Neuronal stem cell (in vitro differentiated cells): Measurements from ENCODE around the gene ARHGAP25.

Experiments used
- DNase-seq: peaks from one replicate; pipeline ENCODE4 v3.0.0-alpha.2; 2013; ENCODE audit warnings: low spot score
- H2AFZ ChIP-seq: one replicate; pipeline ENCODE4 v1.6.1; 2013; ENCODE audit warnings: mild to moderate bottlenecking, low read length, inconsistent platforms
- H2AK5ac ChIP-seq: 2 replicates; pipeline ENCODE4 v1.6.1; 2013; ENCODE audit warnings: low read depth, mild to moderate bottlenecking, inconsistent platforms, low read length, moderate library complexity, mixed read lengths
- H2BK120ac ChIP-seq: 2 replicates; pipeline ENCODE4 v1.6.1; 2013; ENCODE audit warnings: low read depth, mild to moderate bottlenecking, inconsistent platforms, low read length, moderate library complexity, mixed read lengths
- H2BK12ac ChIP-seq: one replicate; pipeline ENCODE4 v1.6.1; 2013; ENCODE audit warnings: low read length, inconsistent platforms
- H2BK15ac ChIP-seq: 2 replicates; pipeline ENCODE4 v1.6.1; 2013; ENCODE audit warnings: mild to moderate bottlenecking, low read length, inconsistent platforms, mixed read lengths
- H2BK5ac ChIP-seq: one replicate; pipeline ENCODE4 v1.6.1; 2013; ENCODE audit warnings: inconsistent platforms, mild to moderate bottlenecking, low read length, moderate library complexity
- H3K14ac ChIP-seq: one replicate; pipeline ENCODE4 v1.6.1; 2013; ENCODE audit warnings: low read length, inconsistent platforms
- H3K18ac ChIP-seq: 2 replicates; pipeline ENCODE4 v1.6.1; 2013; ENCODE audit warnings: low read length, inconsistent platforms
- H3K23ac ChIP-seq: 2 replicates; pipeline ENCODE4 v1.6.1; 2013; ENCODE audit warnings: low read depth, mild to moderate bottlenecking, mixed read lengths, low read length, inconsistent platforms; ENCODE audit not compliant: poor library complexity
- H3K27ac ChIP-seq: replicated peaks from 3 replicates; pipeline ENCODE4 v1.5.1; 2013; ENCODE audit warnings: low read length, inconsistent platforms
- H3K27me3 ChIP-seq, 3 experiments: 2 replicates each; pipeline ENCODE4 v1.6.1; 2013; ENCODE audit warnings: low read length in 3 of 3, mild to moderate bottlenecking in 2 of 3, inconsistent platforms in 1 of 3, low read depth in 1 of 3, mixed read lengths in 1 of 3, moderate library complexity in 1 of 3; ENCODE audit not compliant: control insufficient read depth in 3 of 3, insufficient read depth in 3 of 3
- H3K36me3 ChIP-seq, 2 donors: replicated peaks in 1 of 2; 2 replicates each; pipeline ENCODE4 v1.6.1; 2013; ENCODE audit warnings: low read length in 2 of 2; ENCODE audit not compliant: control insufficient read depth in 2 of 2, insufficient read depth in 2 of 2
- H3K4ac ChIP-seq: 2 replicates; pipeline ENCODE4 v1.6.1; 2013; ENCODE audit warnings: inconsistent platforms, mild to moderate bottlenecking, low read length, moderate library complexity
- H3K4me1 ChIP-seq, 2 donors: 1 replicate in 1 of 2; 2 replicates in 1 of 2; pipeline ENCODE4 v1.6.1; 2013; ENCODE audit warnings: low read length in 2 of 2, low read depth in 1 of 2; ENCODE audit not compliant: control insufficient read depth in 2 of 2, insufficient read depth in 1 of 2
- H3K4me2 ChIP-seq: one replicate; pipeline ENCODE4 v1.6.1; 2013; ENCODE audit warnings: mild to moderate bottlenecking, low read length, inconsistent platforms; ENCODE audit not compliant: insufficient read depth, poor library complexity, severe bottlenecking
- H3K4me3 ChIP-seq, 2 donors: 2 replicates each; pipeline ENCODE4 v1.5.1; 2013; ENCODE audit warnings: low read length in 2 of 2, mild to moderate bottlenecking in 2 of 2, inconsistent platforms in 1 of 2, moderate library complexity in 1 of 2
- H3K79me1 ChIP-seq: one replicate; pipeline ENCODE4 v1.6.1; 2013; ENCODE audit warnings: low read depth, mild to moderate bottlenecking, inconsistent platforms, low read length, moderate library complexity
- H3K9ac ChIP-seq: one replicate; pipeline ENCODE4 v1.6.1; 2013; ENCODE audit warnings: mild to moderate bottlenecking, low read depth, low read length, inconsistent platforms; ENCODE audit not compliant: poor library complexity
- H3K9me3 ChIP-seq, 2 donors: replicated peaks in 1 of 2; 2 replicates each; pipeline versions ENCODE3 to v1.6.1; 2013; ENCODE audit warnings: low read length in 2 of 2, mild to moderate bottlenecking in 2 of 2, inconsistent platforms in 1 of 2, low read depth in 1 of 2, mixed read lengths in 1 of 2, moderate library complexity in 1 of 2; ENCODE audit not compliant: control insufficient read depth in 2 of 2, insufficient read depth in 1 of 2
- H4K8ac ChIP-seq: one replicate; pipeline ENCODE4 v1.6.1; 2013; ENCODE audit warnings: low read depth, mild to moderate bottlenecking, inconsistent platforms, low read length, moderate library complexity
- H4K91ac ChIP-seq: one replicate; pipeline ENCODE4 v1.6.1; 2013; ENCODE audit warnings: low read length, low read depth, mild to moderate bottlenecking, inconsistent platforms; ENCODE audit not compliant: poor library complexity
- WGBS, 2 donors: extraction: QIAGEN DNeasy Blood & Tissue Kit; methylation state at CpG; one replicate each; pipeline ENCODE4 v1.1.7; 2013; ENCODE audit warnings: missing lambda C conversion rate in 2 of 2, mixed read lengths in 1 of 2; ENCODE audit not compliant: insufficient read length in 2 of 2, insufficient replicate concordance in 1 of 2; ENCODE audit errors: extremely low coverage in 2 of 2; 5-methylcytosine and 5-hydroxymethylcytosine counted together

ARHGAP25 gene

GRCh38 chr2:68762665-68763064, 28.1 kb downstream of the ARHGAP25 start:
- H3K4me3 ChIP-seq, result no peak overlapping the region
- H2BK120ac ChIP-seq, result no peak overlapping the region
- H3K9ac ChIP-seq, result no peak overlapping the region
- no peak overlapping the region for H4K91ac ChIP-seq
- H2BK15ac ChIP-seq, result no peak overlapping the region
- no peak for DNase-seq
- H3K79me1 ChIP-seq, result no peaks in the 10 kb centered on the region
- no peak overlapping the region for H2BK5ac ChIP-seq
- no peaks in the 10 kb centered on the region for H3K9me3 ChIP-seq
- no peak overlapping the region for H3K23ac ChIP-seq
- H3K4me2 ChIP-seq, result no peak overlapping the region
- no peak overlapping the region for H2AFZ ChIP-seq
- H3K14ac ChIP-seq, result no peak overlapping the region
- no peaks in the 10 kb centered on the region for H3K27me3 ChIP-seq
- H3K4me1 ChIP-seq, result no peaks in the 10 kb centered on the region
- H2BK12ac ChIP-seq, result no peak overlapping the region
- H3K4ac ChIP-seq, result no peak overlapping the region
- H2AK5ac ChIP-seq, result no peak overlapping the region
- H4K8ac ChIP-seq, result no peak overlapping the region
- no peaks in the 10 kb centered on the region for H3K36me3 ChIP-seq
- H3K18ac ChIP-seq, result no peak overlapping the region
- H3K27ac ChIP-seq, result no peak overlapping the region

- Histone ChIP-seq H3K4me2 (no peak overlapping the region), H3K9me3 (no peaks in the 10 kb centered on the region), H3K27ac (no peak overlapping the region), H3K14ac (no peak overlapping the region), H2BK12ac (no peak overlapping the region), H2BK120ac (no peak overlapping the region), H3K4ac (no peak overlapping the region), H2AFZ (no peak overlapping the region), H2BK5ac (no peak overlapping the region), H2BK15ac (no peak overlapping the region), H3K36me3 (no peaks in the 10 kb centered on the region), H3K4me3 (no peak overlapping the region), H3K18ac (no peak overlapping the region), H4K91ac (no peak overlapping the region), H3K27me3 (no peaks in the 10 kb centered on the region), H3K9ac (no peak overlapping the region), H2AK5ac (no peak overlapping the region), H3K79me1 (no peaks in the 10 kb centered on the region), H4K8ac (no peak overlapping the region), H3K4me1 (no peaks in the 10 kb centered on the region), H3K23ac (no peak overlapping the region)
- no peak for DNase-seq
- no CpG with 5 or more reads among the region's 6 CpGs for WGBS, 2 donors
Observed at GRCh38 chr2:68764041-68764805, 29.6 kb downstream of the ARHGAP25 start.

GRCh38 chr2:68764806-68765311, 30.2 kb downstream of the ARHGAP25 start:
- H3K4ac ChIP-seq, result no peak overlapping the region
- no peak overlapping the region for H3K18ac ChIP-seq
- H3K23ac ChIP-seq, result no peak overlapping the region
- H4K91ac ChIP-seq, result no peak overlapping the region
- no peaks in the 10 kb centered on the region for H3K9me3 ChIP-seq
- no peaks in the 10 kb centered on the region for H3K36me3 ChIP-seq
- no peak overlapping the region for H2BK12ac ChIP-seq
- H3K79me1 ChIP-seq, result no peaks in the 10 kb centered on the region
- H2BK15ac ChIP-seq, result no peak overlapping the region
- H2AK5ac ChIP-seq, result no peak overlapping the region
- no peak overlapping the region for H3K27ac ChIP-seq
- H2BK120ac ChIP-seq, result no peak overlapping the region
- H3K4me3 ChIP-seq, result no peak overlapping the region
- no peak overlapping the region for H3K9ac ChIP-seq
- no peak overlapping the region for H2BK5ac ChIP-seq
- no peak overlapping the region for H4K8ac ChIP-seq
- WGBS, 2 donors, result no CpG with 5 or more reads among the region's 5 CpGs
- H2AFZ ChIP-seq, result no peak overlapping the region
- no peaks in the 10 kb centered on the region for H3K4me1 ChIP-seq
- no peaks in the 10 kb centered on the region for H3K27me3 ChIP-seq
- no peak overlapping the region for H3K14ac ChIP-seq
- no peak for DNase-seq
- H3K4me2 ChIP-seq, result no peak overlapping the region

- no peak overlapping the region for H2BK15ac ChIP-seq
- no peaks in the 10 kb centered on the region for H3K4me1 ChIP-seq
- no peaks in the 10 kb centered on the region for H3K27me3 ChIP-seq
- H2BK120ac ChIP-seq, result no peak overlapping the region
- no peak overlapping the region for H2AK5ac ChIP-seq
- no peak overlapping the region for H4K91ac ChIP-seq
- H3K18ac ChIP-seq, result no peak overlapping the region
- no peak overlapping the region for H3K9ac ChIP-seq
- DNase-seq, result no peak
- H2BK5ac ChIP-seq, result no peak overlapping the region
- WGBS, 2 donors, result no CpG with 5 or more reads among the region's 4 CpGs
- H3K9me3 ChIP-seq, result no peaks in the 10 kb centered on the region
- H2BK12ac ChIP-seq, result no peak overlapping the region
- no peak overlapping the region for H3K4me3 ChIP-seq
- no peaks in the 10 kb centered on the region for H3K36me3 ChIP-seq
- H3K27ac ChIP-seq, result no peak overlapping the region
- H3K4ac ChIP-seq, result no peak overlapping the region
- H3K14ac ChIP-seq, result no peak overlapping the region
- H4K8ac ChIP-seq, result no peak overlapping the region
- no peak overlapping the region for H3K23ac ChIP-seq
- no peaks in the 10 kb centered on the region for H3K79me1 ChIP-seq
- no peak overlapping the region for H3K4me2 ChIP-seq
- H2AFZ ChIP-seq, result no peak overlapping the region
Observed at GRCh38 chr2:68765739-68766375, 31.2 kb downstream of the ARHGAP25 start.
